GM21390 (cell line): Measurements from ENCODE around the gene SUMF1.
"Not testable (repeated sequence)": the region's sequence is repeated elsewhere in the genome, so short reads cannot be mapped to it uniquely, and the experiment has no call there.

Experiments
- ATAC-seq: cut with Tn5 transposase; IDR thresholded peaks from one replicate; pipeline ENCODE4 v1.9.1; 2021; ENCODE audit not compliant: unreplicated experiment

SUMF1 gene

DNA sequence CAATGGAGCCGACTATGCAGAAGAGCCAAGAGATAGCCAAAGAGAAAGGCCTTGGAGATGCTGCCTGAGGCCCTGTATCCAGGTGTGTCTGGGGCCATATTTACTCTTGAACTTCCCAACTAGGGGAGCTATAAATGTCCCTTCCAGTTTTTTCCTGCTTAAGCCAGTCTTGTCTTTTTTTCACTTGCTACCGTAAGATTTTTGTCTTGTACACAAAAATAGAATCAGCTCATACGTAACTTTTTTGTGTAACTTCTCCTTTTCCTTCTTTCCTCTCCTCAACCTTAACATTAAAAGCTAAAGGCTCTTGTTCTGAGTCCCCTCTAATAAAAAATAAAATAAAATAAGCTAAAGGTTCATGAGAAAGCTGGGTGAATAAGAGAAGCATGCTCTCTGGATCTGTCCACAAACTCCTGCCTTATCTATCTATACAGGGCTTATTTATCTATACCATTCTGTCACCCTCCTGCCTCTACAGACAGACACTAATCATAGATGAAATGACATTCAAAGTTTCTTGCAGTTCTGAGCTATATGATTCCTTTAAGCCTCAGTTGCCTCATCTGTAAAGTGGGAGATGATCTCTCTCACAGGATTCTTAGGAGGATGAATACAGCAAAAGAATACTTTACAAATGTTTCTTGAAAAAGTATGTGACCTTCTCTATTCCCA lies 4.6 kb downstream of the SUMF1 start:
- no peak for ATAC-seq

DNA sequence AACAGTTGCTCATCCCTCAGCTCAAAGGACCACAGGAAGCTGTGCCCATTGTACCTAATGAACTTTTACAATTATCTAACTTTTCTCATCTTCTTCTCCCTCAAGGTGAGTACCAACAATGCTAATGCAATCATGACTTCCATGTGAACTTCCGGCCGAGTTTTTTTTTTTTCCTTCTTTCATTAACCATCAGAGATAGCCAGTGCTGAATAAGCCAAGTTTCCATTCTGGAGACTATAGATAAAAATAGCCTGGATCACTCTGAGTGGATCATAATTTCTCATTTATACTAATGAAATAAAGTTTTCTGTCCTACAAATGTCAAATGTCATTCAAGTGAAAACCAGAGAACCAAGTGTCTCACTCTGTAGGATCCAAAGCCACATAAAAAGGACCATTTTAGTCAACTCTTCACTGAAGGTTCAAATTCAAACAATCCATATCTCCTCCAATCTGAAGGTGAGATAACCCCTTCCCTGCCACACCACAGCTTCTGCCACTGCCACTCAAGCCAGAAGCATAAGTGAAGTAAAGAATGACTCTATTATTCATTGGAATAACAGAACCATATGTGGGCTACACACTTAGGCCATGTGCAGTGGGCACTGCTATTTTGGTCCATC lies 5.5 kb downstream of the SUMF1 start:
- no peak for ATAC-seq

DNA sequence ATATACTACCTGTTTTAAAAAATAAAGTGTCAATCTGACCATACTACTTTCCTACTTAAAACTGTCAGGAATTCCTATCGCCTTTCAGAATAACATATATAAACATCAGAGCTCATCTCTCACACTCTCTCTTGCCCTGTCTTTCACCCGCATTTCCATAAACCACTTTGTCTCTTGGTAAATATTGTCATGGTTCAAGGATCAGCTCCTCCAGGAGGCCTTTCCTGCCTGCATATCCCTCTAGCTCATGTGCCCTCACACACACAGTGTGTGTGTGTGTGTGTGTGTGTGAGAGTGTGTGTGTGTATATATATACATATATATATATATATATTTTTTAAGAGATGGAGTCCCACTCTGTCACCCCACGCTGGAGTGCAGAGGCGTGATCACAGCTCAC lies 6.7 kb downstream of the SUMF1 start:
- ATAC-seq: no peak

DNA sequence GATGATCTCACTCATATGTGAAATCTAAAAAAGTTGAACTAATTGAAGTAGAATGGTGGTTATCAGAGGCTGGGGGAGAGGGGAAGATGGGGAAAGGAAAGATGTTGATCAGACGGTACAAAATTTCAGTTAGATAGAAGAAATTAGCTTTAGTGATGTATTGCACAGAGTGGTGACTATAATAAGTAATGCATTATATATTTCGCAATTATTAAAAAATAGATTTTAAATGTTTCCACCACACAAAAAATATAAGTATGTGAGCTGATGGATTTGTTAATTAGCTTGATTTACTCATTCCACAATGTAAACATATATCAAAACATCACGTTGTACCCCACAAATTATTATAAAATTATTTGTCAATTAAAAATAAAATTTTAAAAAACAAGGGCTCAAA lies 8.1 kb downstream of the SUMF1 start:
- ATAC-seq: no peak

DNA sequence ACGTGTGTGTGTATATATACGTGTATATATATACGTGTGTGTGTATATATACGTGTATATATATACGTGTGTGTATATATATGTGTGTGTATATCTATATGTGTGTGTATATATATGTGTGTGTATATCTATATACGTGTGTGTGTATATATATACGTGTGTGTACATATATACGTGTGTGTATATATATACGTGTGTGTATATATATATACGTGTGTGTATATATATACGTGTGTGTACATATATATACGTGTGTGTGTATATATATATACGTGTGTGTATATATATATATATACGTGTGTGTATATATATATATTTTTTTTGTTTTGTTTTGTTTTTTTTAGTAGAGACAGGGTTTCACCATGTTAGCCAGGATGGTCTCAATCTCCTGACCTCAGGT lies 10.3 kb downstream of the SUMF1 start:
- ATAC-seq: not testable (repeated sequence)

DNA sequence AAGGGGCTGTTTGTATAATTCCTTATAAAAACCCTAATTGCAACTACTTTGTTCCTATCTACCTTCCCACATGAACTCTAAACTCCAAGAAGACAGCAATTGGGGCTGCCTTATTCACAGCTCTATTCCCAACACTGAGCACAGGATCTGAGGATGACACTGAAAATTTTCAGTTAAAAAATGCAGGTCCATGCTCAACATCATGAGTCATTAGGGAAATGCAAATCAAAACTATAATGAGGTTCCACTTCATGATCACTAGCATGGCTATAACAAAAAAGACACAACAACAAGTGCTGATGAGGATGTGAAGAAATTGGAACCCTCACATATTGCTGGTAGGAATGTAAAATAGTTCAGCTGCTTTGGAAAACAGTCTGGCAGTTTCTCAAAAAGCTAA lies 12.9 kb downstream of the SUMF1 start:
- no peak for ATAC-seq

DNA sequence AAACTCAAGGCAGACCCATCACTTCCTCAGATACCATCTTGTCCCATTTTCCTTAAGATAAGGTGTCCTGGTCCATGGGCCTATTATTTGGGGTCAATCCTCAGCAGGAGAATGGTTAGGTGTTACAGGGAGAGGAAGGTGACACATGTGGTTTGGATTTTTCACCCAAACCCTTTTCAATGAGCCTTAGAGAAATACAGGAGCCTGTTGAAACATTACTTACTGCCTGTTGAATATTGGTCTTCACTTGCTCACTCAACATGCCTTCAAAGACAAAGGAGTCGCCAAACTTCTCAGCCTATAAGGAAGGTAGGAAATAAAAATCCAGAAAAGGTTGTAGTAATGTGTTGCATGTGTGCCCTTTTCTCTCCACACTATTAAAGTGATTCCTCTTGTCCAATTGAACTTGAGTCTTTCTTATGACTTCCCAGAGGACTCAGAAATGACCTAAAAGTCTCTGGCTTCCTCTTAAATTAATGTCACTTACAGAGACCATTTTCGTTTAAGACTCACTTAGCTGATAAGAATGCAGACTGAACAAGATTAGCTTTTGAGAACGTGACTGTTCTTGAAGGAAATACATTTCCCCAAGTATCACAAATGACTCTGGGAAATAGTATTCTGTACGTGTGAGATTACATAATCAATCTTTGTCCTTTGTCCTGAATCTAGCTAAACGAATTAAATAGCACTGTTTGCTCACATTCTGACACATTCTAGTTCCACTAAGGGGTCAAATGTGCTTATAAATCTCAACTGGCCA lies 17.8 kb downstream of the SUMF1 start:
- ATAC-seq: no peak

DNA sequence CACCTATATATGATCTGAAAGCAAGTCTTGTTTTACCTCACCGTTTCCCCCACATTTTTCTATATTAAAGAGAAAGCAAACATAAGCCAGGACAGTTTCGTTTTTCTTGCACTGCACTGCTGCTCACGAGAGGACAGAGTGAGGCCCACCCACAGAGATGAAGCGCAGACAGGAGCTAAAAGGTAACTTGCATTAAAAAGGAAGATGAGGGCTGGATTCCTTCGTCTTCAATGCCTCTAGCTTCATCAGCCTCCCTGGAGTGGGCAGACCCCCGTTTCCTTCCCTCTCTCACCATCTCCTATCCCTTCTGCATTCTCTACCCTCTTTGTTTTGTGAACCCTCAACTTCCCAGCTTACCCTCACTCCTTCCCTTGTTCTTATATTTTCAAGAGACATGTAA lies 18.9 kb downstream of the SUMF1 start:
- no peak for ATAC-seq

DNA sequence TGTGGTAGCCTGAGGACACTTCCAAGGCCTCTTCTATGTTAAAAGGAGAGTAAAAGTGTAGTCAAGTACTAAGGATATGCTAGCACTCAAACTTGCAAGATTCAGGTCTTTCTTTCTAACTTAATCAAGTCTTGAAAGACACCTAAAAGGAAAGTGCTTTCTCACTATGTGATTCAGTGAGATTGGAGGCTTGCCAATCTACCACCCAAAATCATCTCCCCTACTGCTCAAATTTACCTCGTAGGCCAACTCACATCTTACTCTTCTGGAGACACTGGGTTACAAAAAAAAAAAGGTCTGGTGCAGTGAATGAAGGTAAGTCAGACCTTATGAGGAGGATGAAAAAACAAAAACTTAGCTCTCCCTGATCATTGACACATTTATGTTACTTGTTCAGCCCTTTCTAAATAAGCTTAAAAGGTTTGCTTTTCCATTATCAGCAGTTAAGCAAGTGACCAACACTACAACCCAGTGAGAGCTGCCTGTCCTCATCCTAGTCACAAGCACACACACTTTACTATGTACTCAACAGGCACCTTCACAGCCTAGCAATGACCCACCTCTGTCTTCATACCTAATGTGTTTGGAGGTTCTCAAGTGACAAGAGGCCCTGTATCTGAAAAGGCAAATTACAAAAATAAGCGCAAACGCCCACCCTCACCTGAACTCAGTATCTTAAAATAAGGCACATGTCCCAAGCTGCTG lies 19.6 kb downstream of the SUMF1 start:
- ATAC-seq: no peak

DNA sequence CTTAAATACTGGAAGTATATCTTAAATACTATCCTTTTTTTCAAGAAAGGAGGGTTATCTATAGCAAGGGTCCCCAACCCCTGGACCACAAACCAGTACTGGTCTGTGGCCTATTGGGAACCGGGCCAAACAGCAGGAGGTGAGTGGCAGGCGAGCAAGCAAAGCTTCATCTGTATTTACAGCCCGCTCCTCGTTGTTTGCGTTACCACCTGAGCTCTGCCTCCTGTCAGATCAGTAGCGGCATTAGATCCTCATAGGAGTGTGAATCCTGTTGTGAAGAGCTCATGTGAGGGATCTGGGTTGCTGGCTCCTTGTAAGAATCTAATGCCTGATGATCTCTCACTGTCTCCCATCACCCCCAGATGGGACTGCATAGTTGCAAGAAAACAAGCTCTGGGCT lies 26.1 kb downstream of the SUMF1 start:
- no peak for ATAC-seq

DNA sequence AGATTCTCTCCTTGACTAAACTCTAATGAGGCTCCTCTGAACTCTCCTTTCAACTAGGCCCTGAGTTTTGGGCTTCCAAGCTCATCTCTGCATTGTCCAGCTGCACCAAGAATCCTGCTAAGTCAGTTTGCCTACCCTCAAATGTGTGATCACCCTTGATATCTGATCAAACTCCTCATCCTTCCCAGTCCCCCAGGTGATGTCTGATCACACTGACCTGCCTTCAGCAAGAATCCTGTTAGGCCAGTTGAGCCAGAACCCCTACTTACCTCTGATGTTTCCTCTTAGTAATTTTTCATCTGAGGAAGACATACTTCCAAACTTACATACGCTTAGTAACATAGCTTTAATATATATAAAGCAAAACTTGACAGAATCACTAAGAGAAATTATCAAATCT lies 28.8 kb downstream of the SUMF1 start:
- no peak for ATAC-seq

DNA sequence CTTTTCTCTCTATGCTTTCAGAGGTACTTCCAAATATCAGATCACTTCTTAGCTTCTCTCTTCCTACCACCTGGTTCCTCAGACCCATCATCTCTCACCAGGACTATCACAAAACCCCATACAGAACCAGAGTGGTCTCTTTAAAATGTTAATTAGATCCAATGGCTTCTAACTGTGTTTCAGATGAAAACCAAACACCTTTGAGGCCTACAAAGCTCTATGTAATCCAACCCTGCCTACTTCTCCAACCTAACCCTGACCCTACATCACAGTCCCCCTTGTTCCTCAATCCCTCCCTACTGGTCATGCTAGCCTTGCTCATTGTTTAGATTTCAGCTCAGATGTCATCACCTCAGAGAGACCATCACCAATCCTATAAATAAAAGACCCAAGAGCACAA lies 34.8 kb downstream of the SUMF1 start:
- no peak for ATAC-seq

DNA sequence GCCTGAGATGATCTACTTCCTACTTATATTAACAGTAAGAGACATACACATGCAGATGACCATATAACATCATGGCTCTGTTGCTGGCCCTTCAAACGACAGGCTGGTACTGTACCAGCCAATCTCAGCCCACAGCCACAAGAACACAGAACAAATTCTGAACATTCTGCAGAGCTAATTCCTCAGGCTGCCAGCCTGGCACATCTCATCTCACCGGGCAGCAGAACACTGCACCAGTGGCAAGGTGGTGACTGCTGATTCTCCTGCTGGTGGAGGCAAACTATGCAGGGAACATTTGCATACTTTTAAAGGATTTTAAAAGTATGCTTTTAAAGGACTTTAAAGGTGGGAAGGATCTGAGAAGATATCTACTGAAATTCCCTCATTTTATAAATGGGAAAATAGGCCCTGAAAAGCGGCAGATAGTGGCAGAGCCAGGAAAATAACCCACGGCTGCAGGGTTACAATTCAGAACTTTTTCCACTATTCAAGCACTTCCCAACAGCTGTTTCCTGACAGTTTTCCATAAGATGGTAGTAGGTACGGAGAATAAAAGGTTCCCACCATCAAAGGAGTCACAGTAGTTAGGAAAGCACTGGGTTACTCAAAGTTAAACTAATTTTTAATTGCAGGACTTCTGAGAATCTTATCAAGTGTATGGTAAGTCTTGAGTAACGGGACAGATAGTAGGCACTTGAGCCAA lies 37.3 kb downstream of the SUMF1 start:
- ATAC-seq: no peak

DNA sequence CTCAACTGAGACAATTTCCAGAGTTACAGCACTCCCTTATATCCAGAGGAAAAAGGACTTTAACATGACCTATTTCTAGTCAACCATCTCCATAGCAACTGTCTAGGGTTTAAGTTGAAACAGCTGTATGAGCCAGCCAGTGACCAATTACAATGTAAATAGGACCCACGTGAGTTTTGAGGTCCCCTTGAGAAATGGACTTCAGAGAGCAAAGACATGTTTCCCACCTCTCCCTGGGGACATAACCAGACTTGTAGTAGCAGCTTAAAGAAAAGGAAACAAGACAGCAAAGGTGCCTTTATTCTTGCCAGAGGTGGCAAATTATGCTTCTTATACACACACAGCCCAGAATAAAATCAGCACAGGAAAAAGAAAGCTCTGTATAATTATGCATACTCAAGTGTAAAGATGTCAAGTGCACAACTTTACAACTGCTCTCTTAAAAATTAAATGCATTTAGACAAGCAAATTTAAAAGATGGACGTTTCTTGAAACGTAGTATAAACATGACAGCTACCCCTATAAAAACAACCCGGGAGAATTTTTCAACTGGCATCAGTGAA lies 40.2 kb downstream of the SUMF1 start:
- ATAC-seq: peak; percentile 63

DNA sequence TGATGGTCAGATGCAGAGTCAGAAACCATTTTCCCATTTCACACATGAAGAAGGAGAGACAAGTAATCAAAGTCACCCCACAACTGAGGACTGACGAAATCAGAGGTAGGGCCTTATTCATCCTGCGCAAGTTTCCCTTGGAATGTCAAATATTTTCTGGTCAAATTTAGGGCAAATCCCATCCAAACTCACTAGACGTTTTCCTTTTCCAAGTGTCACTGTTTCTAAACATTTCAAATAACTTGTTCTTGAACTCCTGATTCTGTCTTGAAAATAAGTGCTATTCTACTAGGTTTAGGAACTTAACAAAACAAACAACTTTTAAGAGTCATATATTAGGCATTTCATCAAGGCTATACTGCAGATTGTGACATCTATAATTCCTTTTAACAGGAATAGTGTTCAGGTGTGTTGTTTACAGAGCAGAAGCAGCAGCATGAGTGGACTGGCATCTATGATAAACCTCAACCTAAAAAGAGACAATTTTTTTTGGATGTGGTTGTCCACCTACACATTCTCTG lies 40.7 kb downstream of the SUMF1 start:
- peak; percentile 2 for ATAC-seq

DNA sequence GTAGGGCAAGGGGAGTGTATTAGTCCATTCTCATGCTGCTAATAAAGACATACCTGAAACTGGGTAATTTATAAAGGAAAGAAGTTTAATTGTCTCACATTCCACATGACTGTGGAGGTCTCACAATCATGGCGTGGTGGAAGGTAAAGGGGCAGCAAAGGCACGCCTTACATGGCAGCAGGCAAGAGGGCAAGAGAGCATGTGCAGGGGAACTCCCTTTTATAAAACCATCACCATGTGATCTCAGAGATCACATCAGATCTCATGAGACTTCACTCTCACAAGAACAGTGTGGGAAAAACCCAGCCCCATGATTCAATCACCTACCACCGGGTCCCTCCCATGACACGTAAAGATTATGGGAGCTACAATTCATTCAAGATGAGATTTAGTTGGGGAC lies 41.4 kb downstream of the SUMF1 start:
- peak; percentile 36 for ATAC-seq

DNA sequence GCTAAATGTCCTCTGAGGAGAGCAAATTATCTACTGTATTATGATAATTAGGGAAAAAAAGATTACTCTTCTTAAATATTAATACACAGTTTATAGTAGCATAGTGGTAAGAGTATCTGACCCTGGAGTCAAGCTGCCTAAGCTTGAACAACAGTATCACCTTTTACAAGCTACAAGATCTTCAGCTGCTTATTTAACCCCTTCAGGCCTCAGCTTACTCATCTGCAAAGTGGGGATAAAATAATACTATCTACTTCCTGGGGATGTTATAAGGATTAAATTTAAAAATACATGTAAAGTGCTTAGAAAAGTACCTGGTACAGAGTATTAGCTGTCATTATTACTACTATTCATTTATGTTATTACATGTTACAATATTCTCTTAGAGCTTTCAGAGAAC lies 42.0 kb downstream of the SUMF1 start:
- no peak for ATAC-seq

DNA sequence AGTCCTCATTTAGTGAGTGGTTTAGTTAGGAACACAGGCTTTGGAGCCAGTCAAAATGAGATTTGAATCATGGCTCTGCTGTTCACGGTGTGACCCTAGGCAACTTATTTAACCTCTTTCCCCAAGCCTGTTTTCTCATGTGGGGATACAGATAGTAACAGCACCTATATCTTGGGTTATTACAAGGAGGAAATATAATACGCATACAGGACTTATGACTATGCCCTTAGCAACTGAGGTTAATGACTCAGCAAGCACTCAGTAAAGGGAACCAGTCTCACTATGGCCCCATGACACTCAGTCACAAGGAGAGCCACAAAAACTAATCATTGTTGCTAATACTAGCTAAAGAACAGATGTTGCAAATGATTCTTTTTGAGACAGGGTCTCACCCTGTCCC lies 45.9 kb downstream of the SUMF1 start:
- ATAC-seq: peak; percentile 68

DNA sequence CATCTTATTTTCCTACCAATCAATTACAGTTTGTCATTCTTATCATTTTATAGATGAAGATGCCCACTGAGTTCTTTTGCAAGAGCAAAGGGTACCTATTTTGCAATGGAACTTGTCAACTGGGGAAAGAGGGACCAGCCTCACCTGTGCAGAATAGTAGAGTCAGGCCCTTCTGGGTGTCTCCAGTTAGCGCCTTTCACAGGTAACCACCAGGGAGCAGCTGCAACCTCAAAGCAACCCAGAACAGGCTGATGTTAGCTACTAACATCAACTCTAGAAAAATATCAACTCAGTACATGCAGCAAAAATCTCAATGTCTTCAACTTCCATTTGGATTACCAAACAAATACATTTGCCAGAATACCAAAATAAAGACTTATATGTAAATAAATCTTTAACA lies 47.1 kb downstream of the SUMF1 start:
- no peak for ATAC-seq

DNA sequence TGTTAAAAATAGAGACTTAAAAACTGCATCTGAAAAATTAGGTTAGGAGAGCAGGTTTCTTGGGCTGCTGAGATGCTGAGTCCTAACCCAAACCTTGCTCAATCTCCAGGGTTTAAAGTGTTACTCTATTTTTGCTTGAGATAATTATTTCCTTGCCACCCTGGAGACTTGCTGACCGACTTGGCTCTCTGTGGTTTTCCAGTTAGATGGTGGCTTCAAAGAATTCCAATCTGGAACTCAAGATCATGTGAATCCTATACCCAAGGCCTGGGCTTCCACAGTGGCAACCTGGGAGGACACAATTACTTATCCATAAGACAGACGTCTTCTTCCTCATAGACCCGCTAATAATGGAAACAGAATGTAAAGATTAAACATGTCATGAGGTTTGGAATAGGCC lies 47.7 kb downstream of the SUMF1 start:
- no peak for ATAC-seq

DNA sequence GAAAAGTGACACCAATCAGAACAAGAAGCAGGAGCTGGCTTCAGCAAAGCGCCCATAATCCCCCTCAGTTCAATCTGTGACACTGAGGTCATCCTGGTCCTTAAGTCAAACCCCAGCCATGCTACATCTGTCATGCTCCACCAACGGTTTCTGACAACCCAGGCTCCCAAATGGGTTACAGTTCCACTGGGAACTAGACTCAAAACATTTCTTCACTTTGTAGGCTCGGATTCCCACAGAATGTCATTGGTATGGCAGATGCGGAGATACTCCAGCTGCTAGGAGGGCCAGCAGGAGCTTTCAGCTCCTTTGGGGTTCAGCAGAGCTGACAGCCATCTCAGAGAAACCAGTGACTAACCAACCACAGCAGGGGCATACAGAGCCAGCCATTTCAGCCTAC lies 48.9 kb downstream of the SUMF1 start:
- ATAC-seq: no peak
